ENCODE measurements around the gene ATG5.
"Not testable (repeated sequence)": the region's sequence is repeated elsewhere in the genome, so short reads cannot be mapped to it uniquely, and the experiment has no call there.

The ATG5 gene

GRCh38 chr6:106156413-106156812, 169.1 kb downstream of the ATG5 start:
- no peak for FAIRE-seq
- no peak for TF ChIP-seq TAF1 (IDR thresholded peaks at IDR 0.05; ENCODE audit: borderline replicate concordance, low read depth, low read length)
- TF ChIP-seq POLR2AphosphoS5 (IDR thresholded peaks at IDR 0.05; ENCODE audit: low read depth, low read length) = no peak
- TF ChIP-seq POLR2A (IDR thresholded peaks at IDR 0.05; ENCODE audit: low read depth, low read length) = no peak
- DNase-seq (ENCODE audit: insufficient read length) = no peak

- no peak for DNase-seq (ENCODE audit: insufficient read length)
- FAIRE-seq = no peak
- TF ChIP-seq TAF1 (IDR thresholded peaks at IDR 0.05; ENCODE audit: borderline replicate concordance, low read depth, low read length) = no peak
- TF ChIP-seq POLR2A (IDR thresholded peaks at IDR 0.05; ENCODE audit: low read depth, low read length) = no peak
- TF ChIP-seq POLR2AphosphoS5 (IDR thresholded peaks at IDR 0.05; ENCODE audit: low read depth, low read length) = no peak
These were observed 170.2 kb downstream of the ATG5 start for GRCh38 chr6:106155219-106155830.

GRCh38 chr6:106154326-106154725, 171.2 kb downstream of the ATG5 start:
- no peak for FAIRE-seq
- no peak for DNase-seq (ENCODE audit: insufficient read length)
- no peak for TF ChIP-seq TAF1 (IDR thresholded peaks at IDR 0.05; ENCODE audit: borderline replicate concordance, low read depth, low read length)
- TF ChIP-seq POLR2AphosphoS5 (IDR thresholded peaks at IDR 0.05; ENCODE audit: low read depth, low read length) = no peak
- TF ChIP-seq POLR2A (IDR thresholded peaks at IDR 0.05; ENCODE audit: low read depth, low read length) = no peak

GRCh38 chr6:106152952-106153351, 172.6 kb downstream of the ATG5 start:
- no peak for FAIRE-seq
- no peak for DNase-seq (ENCODE audit: insufficient read length)
- TF ChIP-seq POLR2AphosphoS5 (IDR thresholded peaks at IDR 0.05; ENCODE audit: low read depth, low read length) (no peak), POLR2A (IDR thresholded peaks at IDR 0.05; ENCODE audit: low read depth, low read length) (no peak), TAF1 (IDR thresholded peaks at IDR 0.05; ENCODE audit: borderline replicate concordance, low read depth, low read length) (no peak)

GRCh38 chr6:106152476-106152875, 173.1 kb downstream of the ATG5 start:
- not testable (repeated sequence) for FAIRE-seq; DNase-seq (ENCODE audit: insufficient read length)

DNA sequence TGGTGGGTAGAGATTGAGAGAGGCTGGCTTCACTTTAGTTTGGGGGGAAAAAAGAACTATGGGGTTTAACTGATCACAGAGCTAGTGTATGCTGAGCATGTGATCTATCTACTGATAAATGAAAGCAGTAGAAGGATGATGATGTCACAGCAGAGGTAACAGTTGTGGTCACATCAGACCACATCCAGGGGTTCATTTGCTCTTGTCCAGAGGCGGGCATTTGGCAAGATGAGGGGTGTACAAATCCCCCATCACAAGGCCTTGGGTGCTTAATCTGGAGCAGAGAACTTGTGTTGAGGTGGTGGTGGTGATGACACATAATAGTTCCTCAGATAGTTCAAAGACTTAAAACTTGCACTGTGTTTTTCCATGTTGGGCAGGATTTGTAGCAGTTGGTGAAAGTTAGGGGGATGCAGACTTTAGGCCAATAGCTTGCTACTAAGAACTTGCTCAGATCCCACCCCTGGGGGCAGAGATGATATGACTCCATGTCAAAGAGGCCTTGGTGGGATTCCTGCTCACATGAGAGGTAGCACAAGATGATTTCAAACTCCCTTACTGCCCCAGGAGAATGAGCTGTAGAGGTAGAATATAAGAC, 176.0 kb downstream of the ATG5 start:
- TF ChIP-seq TAF1 (IDR thresholded peaks at IDR 0.05; ENCODE audit: borderline replicate concordance, low read depth, low read length) (no peak), POLR2AphosphoS5 (IDR thresholded peaks at IDR 0.05; ENCODE audit: low read depth, low read length) (no peak), POLR2A (IDR thresholded peaks at IDR 0.05; ENCODE audit: low read depth, low read length) (no peak)
- peak; percentile 68 for FAIRE-seq
- no peak for DNase-seq (ENCODE audit: insufficient read length)

DNA sequence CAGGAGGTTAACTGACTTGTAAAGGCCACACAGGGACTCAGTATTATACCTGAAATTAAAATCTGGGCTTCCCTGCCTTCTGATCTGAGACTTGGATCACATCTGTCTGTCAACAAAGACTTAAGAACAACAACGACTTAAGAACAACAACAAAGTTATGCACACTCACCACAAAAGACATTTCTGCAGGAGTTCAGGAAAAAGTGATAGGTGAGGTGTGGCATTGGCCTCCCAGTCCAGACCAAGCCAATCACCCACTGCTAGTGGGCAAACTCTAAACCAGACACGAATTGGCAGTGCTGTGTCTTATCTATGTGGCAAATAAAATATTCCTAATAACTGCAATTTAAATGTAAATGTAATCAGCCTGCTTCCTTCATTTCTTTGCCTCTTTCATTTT, 178.1 kb downstream of the ATG5 start:
- no peak for DNase-seq (ENCODE audit: insufficient read length)
- FAIRE-seq = peak; percentile 53
- TF ChIP-seq POLR2AphosphoS5 (IDR thresholded peaks at IDR 0.05; ENCODE audit: low read depth, low read length) = no peak
- TF ChIP-seq POLR2A (IDR thresholded peaks at IDR 0.05; ENCODE audit: low read depth, low read length) = no peak
- no peak for TF ChIP-seq TAF1 (IDR thresholded peaks at IDR 0.05; ENCODE audit: borderline replicate concordance, low read depth, low read length)

- no peak for DNase-seq (ENCODE audit: insufficient read length)
- peak; percentile 84 for FAIRE-seq
- TF ChIP-seq POLR2AphosphoS5 (IDR thresholded peaks at IDR 0.05; ENCODE audit: low read depth, low read length) = no peak
- TF ChIP-seq TAF1 (IDR thresholded peaks at IDR 0.05; ENCODE audit: borderline replicate concordance, low read depth, low read length) = no peak
- TF ChIP-seq POLR2A (IDR thresholded peaks at IDR 0.05; ENCODE audit: low read depth, low read length) = no peak
These were observed 178.7 kb downstream of the ATG5 start for GRCh38 chr6:106146852-106147351.

- TF ChIP-seq TAF1 (IDR thresholded peaks at IDR 0.05; ENCODE audit: borderline replicate concordance, low read depth, low read length) = no peak
- no peak for TF ChIP-seq POLR2AphosphoS5 (IDR thresholded peaks at IDR 0.05; ENCODE audit: low read depth, low read length)
- TF ChIP-seq POLR2A (IDR thresholded peaks at IDR 0.05; ENCODE audit: low read depth, low read length) = no peak
- DNase-seq (ENCODE audit: insufficient read length) (no peak), FAIRE-seq (peak; percentile 71)
These were observed 179.8 kb downstream of the ATG5 start for GRCh38 chr6:106145741-106146227.

- FAIRE-seq = peak; percentile 66
- DNase-seq (ENCODE audit: insufficient read length) = no peak
- TF ChIP-seq POLR2A (IDR thresholded peaks at IDR 0.05; ENCODE audit: low read depth, low read length) (0 out of 2 replicates have a peak, but pooled peaks have one; percentile 24), TAF1 (IDR thresholded peaks at IDR 0.05; ENCODE audit: borderline replicate concordance, low read depth, low read length) (no peak), POLR2AphosphoS5 (IDR thresholded peaks at IDR 0.05; ENCODE audit: low read depth, low read length) (no peak)
These were observed 180.4 kb downstream of the ATG5 start for GRCh38 chr6:106145144-106145543.

DNA sequence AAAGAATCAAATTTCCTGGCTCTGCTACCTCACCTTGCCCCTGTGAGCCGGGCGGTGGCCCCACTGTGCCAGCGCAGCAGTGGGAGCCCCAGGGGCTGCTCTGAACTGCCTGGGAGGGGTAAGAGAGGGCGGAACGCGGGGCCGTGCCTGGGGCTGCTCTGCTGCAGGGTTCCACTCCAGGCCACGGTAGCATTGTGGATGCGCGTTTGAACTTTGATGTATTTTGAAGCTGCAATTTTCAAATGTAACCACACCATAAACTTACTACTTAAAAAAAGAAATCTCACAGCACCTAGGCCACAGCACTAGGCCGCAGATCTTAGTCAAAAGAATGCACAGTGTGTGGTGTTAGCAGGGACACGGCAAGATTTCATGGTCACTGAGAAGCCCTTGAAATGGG, 181.9 kb downstream of the ATG5 start:
- DNase-seq (ENCODE audit: insufficient read length) (no peak), FAIRE-seq (no peak)
- TF ChIP-seq POLR2AphosphoS5 (IDR thresholded peaks at IDR 0.05; ENCODE audit: low read depth, low read length) = no peak
- no peak for TF ChIP-seq POLR2A (IDR thresholded peaks at IDR 0.05; ENCODE audit: low read depth, low read length)
- TF ChIP-seq TAF1 (IDR thresholded peaks at IDR 0.05; ENCODE audit: borderline replicate concordance, low read depth, low read length) = no peak

DNA sequence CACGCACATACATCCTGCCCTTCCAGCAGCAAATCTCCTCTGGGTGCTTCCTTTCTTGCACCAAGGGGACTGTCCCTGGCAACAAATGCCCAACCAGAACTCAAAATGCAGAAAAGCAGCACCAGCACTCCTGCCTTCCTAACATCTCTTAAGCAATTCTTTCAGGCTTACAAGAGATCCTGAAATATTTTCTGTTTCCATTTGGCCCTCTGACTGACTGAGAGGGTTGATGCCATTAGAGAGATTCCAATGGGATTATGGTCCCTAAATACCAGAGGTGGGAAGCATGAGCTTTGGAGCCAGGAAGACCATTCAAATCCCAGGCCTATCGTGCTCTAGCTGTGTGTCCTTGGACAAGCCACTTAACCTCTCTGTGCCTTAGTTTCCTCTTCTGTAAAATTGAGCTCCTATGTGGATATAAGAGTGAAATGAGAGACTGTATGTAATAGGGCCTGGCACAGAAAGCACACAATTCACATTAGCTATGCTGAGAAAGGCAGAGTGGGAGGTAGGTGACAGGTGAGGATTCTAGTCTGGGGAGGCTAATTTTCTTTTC, 182.6 kb downstream of the ATG5 start:
- FAIRE-seq = peak; percentile 14

More for the DNA sequence above, 182.6 kb downstream of the ATG5 start:
- no peak for TF ChIP-seq POLR2AphosphoS5 (IDR thresholded peaks at IDR 0.05; ENCODE audit: low read depth, low read length)
- TF ChIP-seq POLR2A (IDR thresholded peaks at IDR 0.05; ENCODE audit: low read depth, low read length) = no peak
- TF ChIP-seq TAF1 (IDR thresholded peaks at IDR 0.05; ENCODE audit: borderline replicate concordance, low read depth, low read length) = no peak
- DNase-seq (ENCODE audit: insufficient read length) = no peak

All from GM12892 (cell line).